NCI-H2227 (cell line): Measurements from ENCODE around the gene NT5C2.
"Not testable (repeated sequence)": the region's sequence is repeated elsewhere in the genome, so short reads cannot be mapped to it uniquely, and the experiment has no call there.

Source experiments
- DNase-seq: peaks from one replicate; lab custom pipeline; 2025; ENCODE audit not compliant: unreplicated experiment; lab: John Stamatoyannopoulos, UW

Gene NT5C2

DNA sequence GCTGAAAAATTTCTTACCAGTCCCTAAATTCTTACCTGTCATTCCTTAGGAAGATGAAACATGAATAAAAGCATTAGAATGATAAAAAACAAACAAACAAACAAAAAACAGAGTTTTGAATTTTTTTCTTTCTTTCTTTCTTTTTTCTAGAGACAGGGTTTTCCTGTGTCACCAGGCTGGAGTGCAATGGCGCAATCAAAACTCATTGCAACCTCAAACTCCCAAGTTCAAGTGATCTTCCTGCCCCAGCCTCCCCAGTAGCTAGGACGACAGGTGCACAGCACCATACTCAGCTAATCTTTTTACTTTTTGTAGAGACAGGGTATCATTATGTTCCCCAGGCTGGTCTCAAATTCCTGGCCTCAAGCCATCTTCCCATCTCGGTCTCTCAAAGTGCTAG is 26.5 kb downstream of the NT5C2 start:
- DNase-seq, result no peak

DNA sequence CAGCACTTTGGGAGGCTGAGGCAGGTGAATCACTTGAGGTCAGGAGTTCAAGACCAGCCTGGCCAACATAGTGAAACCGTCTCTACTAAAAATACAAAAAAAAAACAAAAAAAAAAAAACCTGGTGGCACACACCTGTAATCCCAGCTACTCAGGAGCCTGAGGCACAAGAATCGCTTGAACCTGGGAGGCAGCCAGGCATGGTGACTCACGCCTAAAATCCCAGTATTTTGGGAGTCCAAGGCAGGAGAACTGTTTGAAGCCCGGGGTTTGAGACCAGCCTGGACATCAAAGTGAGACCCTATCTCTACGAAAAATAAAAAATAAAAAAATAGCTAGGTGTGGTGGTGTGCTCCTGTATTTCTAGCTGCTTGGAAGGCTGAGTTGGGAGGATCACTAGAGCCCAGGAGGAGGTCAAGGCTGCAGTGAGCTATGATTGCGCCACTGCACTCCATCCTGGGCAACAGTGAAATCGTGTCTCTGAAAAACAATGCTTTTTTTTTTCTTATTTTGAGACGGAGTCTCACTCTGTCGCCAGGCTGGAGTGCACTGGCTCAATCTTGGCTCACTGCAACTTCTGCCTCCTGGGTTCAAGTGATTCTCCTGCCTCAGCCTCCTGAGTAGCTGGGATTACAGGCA is 29.2 kb downstream of the NT5C2 start:
- not testable (repeated sequence) for DNase-seq

DNA sequence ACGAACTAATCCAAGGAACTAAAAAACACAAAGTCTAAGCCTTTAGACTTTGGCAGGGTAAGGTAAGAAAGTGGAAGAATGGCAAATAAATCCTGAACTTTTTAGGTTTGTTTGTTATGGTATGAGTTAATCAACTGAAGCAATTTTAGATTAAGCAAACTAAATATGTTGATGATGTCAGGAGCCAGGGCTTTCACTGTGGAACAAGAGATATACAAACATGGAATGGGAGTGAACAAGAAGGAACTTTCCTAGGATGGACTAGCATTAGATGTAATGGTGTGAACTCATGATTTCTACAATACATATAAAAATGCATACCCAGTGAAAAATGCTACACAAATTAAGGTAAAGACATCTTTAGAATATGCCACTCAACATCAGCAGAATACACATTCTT is 35.8 kb downstream of the NT5C2 start:
- DNase-seq, result no peak

DNA sequence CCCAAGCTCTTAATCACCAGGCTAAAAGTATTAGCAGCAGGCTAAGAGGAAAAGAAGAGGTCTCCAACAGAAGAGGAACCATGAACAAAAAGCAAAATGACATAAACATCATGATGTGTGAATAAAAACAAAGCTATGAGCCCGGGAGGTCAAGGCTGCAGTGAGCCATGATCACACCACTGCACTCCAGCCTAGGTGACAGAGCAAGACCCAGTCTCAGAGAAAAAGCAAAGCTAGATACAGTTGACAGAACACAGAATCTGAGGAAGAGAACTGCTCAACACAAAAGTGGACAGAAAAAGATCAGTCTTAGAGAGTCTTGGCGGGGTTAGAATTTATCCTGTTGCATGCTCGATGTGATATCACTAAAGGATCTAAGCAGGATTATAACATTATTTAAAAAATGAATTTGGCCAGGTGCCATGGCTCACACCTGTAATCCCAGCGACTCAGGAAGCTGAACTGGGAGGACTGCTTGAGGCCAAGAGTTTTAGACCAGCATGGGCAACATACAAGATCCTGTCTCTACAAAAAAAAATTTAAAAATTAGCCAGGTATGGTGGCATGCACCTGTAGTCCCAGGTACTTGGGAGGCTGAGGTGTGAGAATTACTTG is 37.5 kb downstream of the NT5C2 start:
- DNase-seq, result no peak

DNA sequence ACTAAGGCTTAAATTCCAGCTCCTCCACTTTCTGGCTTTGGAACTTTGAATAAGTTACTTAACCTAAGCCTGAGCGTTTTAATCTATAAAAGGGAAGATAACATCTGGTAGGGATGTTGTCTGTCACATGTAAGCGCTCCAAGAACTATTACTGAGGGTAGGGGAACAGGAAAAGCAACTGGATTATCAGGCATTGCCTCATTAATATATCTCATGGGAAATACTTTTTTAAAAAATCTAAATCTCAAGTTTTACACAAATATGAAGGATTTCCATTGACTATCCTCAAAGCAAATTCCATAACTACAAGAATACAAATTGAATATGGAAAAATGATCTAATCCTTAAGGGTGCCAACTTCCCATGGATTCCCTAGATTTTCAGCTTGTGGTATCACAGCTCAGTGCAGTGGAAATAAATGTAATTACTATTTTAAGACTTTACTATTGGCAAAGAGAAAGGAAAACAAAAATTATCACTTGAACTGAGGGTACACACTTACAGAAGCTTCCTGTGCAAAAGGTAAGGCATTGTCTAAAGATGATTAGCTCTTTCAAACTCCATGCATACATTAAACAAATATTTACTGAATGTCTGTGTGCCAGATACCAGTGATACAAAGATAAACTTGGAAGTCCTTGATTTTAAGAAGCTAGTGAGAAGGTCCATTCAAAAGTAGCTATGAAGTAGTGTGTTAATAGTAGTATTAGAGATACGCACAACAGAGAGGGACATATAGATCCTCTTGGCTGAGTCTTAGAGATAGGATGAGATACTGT is 38.4 kb downstream of the NT5C2 start:
- no peak for DNase-seq

DNA sequence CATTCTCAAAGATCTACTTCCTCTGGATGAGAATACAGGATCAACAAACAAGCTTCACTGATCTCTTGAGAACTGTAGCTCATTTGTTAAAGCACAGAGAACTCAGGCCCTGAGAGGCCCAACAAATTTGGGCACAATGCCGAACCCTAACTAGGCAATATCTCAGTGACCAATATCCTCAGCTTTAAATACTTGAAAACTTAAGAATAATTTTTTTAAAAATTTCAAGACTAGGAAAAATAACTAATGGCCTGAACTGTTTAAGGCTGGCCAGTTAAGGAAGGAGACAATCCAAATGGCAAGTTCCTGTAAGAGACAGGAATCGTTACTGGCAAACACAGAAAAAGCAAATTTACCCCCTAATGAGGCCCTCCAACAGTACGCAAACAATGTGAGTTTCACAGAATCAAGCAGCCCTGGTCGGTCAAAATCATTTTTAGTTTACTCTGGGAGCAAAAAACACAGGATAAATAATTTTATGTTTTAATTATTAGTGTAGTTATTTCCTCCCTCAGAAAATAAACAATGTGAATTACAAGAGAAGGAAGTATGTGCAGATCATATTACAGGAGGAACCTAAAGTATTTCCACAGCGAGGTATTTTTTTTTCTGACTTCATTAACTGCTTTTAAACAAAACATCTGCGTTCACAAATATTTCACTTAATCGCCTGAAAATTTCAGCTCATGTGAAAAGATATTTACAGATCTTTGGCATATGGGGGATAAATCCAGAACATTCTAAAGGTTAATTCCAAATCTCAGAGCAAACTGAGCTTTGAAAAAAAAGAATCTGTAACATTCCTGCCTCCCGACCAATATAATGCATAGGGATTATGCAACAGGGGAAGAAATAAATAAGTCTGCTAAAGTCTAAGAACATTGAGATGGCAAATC is 39.5 kb downstream of the NT5C2 start:
- no peak for DNase-seq

DNA sequence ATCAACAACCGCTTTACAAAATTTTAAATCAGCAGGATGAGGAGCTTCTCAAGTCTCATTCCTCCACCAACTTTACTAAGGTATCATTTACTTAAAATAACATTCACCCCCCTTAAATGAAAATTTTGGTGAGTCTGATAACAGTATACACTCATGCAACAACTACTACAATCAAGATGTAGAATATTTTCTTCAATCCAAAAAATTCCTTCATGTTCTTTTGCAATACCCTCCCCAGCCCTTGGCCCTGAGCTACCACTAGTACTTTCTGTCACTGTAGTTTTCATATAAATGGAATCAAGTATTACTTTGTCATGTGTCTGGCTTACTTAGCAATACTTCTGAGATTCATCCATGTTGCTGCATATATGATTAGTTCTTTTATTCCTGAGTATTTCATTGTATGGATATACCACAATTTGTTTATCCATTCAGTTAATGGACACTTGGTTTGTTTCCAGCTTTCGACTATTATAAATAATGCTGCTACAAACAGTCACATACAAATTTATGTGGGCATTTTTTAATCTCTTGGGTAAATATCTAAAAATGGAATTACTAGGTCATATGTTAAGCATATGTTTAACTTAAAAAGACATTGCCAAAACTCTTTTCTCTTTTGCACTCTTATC is 43.0 kb downstream of the NT5C2 start:
- DNase-seq, result no peak

DNA sequence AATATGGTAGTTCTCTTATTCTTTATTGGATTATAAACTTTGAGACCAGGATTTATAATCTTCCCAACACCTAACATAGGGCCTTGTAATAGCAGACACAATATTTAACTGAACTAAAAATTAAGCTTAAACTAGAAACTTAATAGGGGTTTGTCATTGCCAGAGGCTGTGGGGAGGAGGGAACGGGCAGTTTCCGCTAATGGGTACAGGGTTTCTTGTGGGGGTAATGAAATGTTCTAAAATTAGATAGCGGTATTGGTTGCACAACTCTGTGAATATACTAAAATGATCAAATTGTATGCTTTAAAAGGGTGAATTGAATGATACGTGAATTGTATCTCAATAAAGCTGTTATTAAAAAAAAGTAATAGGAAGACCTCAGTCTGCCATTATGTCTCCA is 45.4 kb downstream of the NT5C2 start:
- DNase-seq, result no peak

DNA sequence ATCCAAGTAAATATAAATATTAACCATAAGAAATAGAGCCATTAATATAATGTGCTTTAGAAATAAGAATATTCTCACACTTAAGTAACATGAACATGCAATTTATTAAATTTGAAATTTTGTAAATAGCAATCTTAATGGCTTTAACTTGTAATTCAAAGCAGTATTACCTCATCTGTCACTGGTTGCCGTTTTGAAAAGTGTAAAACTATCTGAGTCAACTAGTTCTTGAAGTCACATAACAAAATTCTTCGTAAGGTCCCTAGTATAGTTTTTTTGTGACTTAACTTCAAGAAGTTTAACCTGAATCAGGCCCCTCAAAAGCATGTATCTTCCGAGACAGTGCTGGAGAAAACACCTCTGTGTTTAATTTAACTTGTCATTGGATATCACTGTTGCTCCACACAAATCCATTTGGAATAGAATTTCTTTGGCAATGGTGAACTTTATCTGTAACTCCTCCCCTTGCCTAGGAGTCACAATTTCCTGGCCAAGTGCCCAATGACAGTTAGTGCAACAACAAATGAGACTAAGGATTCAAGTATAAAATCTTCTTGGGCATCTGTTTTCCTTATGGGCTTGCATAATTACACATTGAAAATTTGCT is 47.1 kb downstream of the NT5C2 start:
- no peak for DNase-seq

DNA sequence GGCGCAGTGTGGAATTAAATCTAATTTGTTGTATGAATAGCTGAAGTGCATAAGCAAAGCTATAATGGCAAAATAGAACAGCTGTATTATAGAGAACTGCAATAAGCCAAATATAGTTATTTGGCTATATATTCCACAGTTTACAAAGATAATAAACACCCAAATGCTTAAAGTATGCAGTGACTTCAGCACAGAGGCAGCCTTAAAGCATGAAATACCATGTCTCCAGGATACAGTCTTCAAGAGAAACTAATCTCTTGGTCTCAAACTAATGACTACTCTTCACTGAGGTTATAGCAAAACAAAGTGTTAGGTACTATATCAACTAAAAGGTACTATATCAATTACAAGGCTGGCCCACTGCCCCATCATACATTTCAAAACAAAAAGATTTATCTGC is 48.0 kb downstream of the NT5C2 start:
- DNase-seq, result no peak

DNA sequence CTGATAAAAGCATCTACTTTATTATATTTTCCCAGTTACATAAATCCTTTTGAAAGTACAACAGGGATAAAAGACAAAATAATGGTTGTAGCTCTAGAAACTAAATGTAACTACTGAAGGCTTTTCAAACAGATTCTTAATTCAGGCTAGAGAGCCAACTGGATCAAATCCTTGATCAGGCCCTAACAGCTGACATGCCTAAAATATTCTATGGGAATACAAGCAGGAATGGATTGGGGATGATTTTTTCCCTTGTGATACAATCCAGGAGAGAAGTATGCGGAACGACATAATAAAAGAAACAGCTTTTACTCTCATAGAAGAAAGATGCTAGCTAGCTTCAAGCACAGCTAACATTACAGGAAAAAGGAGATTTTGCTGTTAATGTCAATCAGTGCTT is 49.0 kb downstream of the NT5C2 start:
- no peak for DNase-seq

DNA sequence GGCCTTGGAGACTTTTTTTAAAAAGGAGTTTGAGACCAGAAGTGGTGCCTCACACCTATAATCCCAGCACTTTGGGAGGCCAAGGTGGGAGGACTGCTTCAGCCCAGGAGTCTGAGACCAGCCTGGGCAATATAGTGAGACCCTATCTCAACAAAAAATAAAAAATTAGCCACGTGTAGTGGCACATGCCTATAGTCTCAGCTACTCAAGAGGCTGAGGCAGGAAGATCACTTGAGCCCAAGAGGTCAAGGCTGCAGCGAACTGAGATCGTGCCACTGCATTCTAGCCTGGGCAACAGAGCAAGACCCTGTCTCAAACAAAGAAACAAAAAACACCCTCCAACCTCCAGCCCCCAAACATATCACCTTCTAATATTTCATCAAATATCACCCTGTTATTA is 49.4 kb downstream of the NT5C2 start:
- not testable (repeated sequence) for DNase-seq

DNA sequence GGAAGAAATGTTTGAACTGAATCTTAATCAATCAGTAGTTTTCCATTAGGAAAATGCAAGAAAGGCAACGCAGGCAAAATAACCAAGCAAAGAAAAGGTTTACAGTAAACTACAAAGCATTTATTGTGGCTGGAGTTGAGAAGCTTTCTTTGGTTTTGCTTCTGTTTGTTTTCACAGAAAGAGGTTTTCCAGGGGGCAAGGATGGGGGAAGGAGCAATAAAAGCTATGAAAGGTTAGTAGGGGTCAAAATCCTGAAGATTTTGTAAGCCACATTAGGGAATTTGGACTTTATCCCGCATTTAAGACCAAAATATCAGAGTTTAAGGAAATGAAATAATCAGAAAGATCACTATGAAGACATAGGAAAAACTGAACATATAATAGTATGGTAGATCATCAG is 51.1 kb downstream of the NT5C2 start:
- no peak for DNase-seq

DNA sequence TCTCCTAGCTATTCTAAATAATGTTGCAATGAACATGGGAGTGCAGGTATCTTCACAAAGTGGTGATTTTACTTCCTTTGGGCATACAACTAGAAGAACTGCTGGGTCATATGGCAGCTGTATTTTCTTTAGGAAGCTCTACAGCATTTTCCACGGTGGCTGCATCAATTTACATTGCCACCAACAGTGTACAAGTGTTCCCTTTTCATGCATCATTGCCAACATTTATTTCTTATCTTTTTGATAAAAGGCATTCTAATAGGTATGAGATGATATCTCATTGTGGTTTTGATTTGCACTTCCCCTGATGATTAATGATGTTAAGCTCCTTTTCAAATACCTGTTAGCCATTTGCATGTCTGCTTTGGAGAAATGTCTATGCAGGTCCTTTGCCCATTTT is 52.6 kb downstream of the NT5C2 start:
- no peak for DNase-seq

DNA sequence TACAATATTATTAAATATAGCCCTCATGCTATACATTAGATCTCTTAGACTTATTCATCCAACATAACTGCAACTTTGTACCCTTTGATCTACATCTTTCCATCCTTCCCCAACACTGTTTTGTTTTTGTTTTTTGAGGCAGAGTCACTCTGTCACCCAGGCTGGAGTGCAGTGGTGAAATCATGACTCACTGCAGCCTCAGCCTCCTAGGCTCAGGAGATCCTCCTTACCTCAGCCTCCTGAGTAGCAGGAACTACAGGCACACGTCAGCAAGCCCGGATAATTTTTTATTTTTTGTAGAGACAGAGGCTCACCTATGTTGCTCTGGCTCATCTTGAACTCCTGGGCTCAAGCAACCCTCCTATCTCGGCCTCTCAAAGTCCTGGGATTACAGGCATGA is 53.3 kb downstream of the NT5C2 start:
- no peak for DNase-seq

DNA sequence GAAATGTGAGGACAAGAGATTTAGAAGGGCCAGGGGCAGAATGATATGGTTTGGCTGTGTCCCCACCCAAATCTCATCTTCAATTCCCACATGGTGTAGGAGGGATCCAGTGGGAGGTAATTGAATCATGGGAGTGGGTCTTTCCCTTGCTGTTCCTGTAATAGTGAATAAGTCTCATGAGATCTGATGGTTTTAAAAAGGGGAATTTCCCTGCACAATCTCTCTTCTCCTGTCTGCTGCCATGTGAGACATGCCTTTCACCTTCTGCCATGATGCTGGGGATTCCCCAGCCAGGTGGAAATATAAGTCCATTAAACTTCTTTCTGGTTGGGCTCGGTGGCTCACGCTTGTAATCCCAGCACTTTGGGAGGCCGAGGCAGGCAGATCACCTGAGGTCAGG is 57.9 kb downstream of the NT5C2 start:
- DNase-seq, result not testable (repeated sequence)

DNA sequence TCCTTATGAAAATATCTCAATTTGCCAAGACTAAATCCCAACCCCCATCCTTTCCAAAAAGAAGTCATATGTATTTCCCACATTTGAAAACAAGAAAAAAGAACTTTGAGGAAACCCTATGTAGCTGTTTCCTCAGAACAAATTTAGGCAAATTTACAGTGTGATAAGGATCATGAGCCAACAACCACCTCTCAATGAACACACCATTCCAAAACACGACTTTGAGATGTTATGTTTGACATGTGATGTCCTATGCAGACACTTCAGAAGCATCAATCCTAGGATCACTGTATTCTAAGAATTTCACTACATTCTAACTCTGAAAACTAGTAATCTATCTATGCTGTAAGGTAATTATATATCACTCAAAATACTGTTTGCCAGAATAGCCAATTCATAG is 62.2 kb downstream of the NT5C2 start:
- DNase-seq, result no peak

DNA sequence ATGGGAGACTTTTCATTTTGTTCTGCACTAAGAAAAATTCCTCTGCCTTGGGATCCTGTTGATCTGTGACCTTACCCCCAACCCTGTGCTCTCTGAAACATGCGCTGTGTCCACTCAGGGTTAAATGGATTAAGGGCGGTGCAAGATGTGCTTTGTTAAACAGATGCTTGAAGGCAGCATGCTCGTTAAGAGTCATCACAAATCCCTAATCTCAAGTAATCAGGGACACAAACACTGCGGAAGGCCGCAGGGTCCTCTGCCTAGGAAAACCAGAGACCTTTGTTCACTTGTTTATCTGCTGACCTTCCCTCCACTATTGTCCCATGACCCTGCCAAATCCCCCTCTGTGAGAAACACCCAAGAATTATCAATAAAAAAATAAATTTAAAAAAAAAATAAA is 62.9 kb downstream of the NT5C2 start:
- not testable (repeated sequence) for DNase-seq

DNA sequence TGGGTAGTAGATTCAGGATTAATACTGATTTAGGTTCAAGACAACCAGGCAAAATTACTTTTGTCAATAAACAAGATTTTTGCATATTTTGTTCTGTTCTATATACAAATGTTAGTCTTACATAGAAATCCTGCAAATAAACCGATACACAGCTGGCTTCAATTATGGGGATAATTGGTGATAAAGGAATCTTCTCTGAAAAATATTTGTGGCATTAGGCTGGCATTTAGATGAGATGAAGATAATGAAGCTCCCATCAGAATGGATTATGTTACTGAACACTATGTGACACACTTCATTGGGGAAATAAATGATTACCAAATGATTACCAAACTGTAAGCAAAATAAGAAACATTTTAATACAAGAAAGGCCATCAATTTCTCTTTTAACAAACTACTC is 65.8 kb downstream of the NT5C2 start:
- no peak for DNase-seq
